HUES48 (cell line): ENCODE results near the gene ADD2.
A peak's percentile ranks its signal among the peaks of the same experiment; 100 is the strongest.

ENCODE experiments used
- H3K27ac ChIP-seq: one replicate; pipeline ENCODE4 v1.7.0; 2013; ENCODE audit warnings: low read depth, low read length, inconsistent platforms
- H3K27me3 ChIP-seq: 2 replicates; pipeline ENCODE4 v1.6.1; 2013; ENCODE audit warnings: mild to moderate bottlenecking, low read length; ENCODE audit not compliant: control insufficient read depth, insufficient read depth
- H3K36me3 ChIP-seq: 2 replicates; pipeline ENCODE4 v1.6.1; 2013; ENCODE audit warnings: low read length; ENCODE audit not compliant: control insufficient read depth, insufficient read depth
- H3K4me1 ChIP-seq: 2 replicates; pipeline ENCODE4 v1.6.1; 2013; ENCODE audit warnings: mild to moderate bottlenecking, low read length; ENCODE audit not compliant: control insufficient read depth, insufficient read depth
- H3K4me3 ChIP-seq: 2 replicates; pipeline ENCODE4 v1.5.1; 2013; ENCODE audit warnings: mild to moderate bottlenecking, low read depth, low read length
- H3K9ac ChIP-seq: 2 replicates; pipeline ENCODE4 v1.6.1; 2013; ENCODE audit warnings: mild to moderate bottlenecking, low read depth, low read length, moderate library complexity
- H3K9me3 ChIP-seq: 2 replicates; pipeline ENCODE4 v1.6.1; 2013; ENCODE audit warnings: low read length; ENCODE audit not compliant: control insufficient read depth, insufficient read depth

Gene ADD2

GRCh38 chr2:70733646-70734180 lies 34.3 kb downstream of the ADD2 start:
- Histone ChIP-seq H3K9me3 (no peaks in the 10 kb centered on the region), H3K27me3 (no peaks in the 10 kb centered on the region), H3K4me1 (peaks cover 72% of the 10 kb centered on the region), H3K27ac (peak overlapping the region; percentile 87), H3K4me3 (peak overlapping the region; percentile 43), H3K36me3 (no peaks in the 10 kb centered on the region), H3K9ac (0 out of 2 replicates have a peak overlapping the region, but pooled peaks have one; percentile 13)

GRCh38 chr2:70732766-70733645 lies 35.0 kb downstream of the ADD2 start:
- peak overlapping the region; percentile 13; the same call in 1 of the 2 replicates for H3K9ac ChIP-seq
- H3K36me3 ChIP-seq = no peaks in the 10 kb centered on the region
- H3K4me1 ChIP-seq = peaks cover 79% of the 10 kb centered on the region
- peak overlapping the region; percentile 87 for H3K27ac ChIP-seq
- no peaks in the 10 kb centered on the region for H3K27me3 ChIP-seq
- peak overlapping the region; percentile 43 for H3K4me3 ChIP-seq
- H3K9me3 ChIP-seq = no peaks in the 10 kb centered on the region

GRCh38 chr2:70730730-70731129 lies 37.3 kb downstream of the ADD2 start:
- H3K9ac ChIP-seq = no peak overlapping the region
- H3K36me3 ChIP-seq = no peaks in the 10 kb centered on the region
- no peak overlapping the region for H3K27ac ChIP-seq
- H3K27me3 ChIP-seq = no peaks in the 10 kb centered on the region
- H3K4me1 ChIP-seq = peaks cover 72% of the 10 kb centered on the region
- no peaks in the 10 kb centered on the region for H3K9me3 ChIP-seq
- no peak overlapping the region for H3K4me3 ChIP-seq

- H3K36me3 ChIP-seq = no peaks in the 10 kb centered on the region
These were observed 38.4 kb downstream of the ADD2 start for GRCh38 chr2:70729647-70730046.

GRCh38 chr2:70728128-70728527 lies 39.9 kb downstream of the ADD2 start:
- no peaks in the 10 kb centered on the region for H3K9me3 ChIP-seq
- H3K4me1 ChIP-seq = peaks cover 48% of the 10 kb centered on the region
- no peak overlapping the region for H3K9ac ChIP-seq
- no peak overlapping the region for H3K4me3 ChIP-seq
- peak overlapping the region; percentile 72 for H3K27ac ChIP-seq
- H3K36me3 ChIP-seq = no peaks in the 10 kb centered on the region
- H3K27me3 ChIP-seq = no peaks in the 10 kb centered on the region

More at GRCh38 chr2:70729647-70730046, 38.4 kb downstream of the ADD2 start:
- H3K4me1 ChIP-seq = peaks cover 63% of the 10 kb centered on the region
- H3K27me3 ChIP-seq = no peaks in the 10 kb centered on the region
- H3K4me3 ChIP-seq = no peak overlapping the region
- no peak overlapping the region for H3K9ac ChIP-seq
- H3K9me3 ChIP-seq = no peaks in the 10 kb centered on the region
- H3K27ac ChIP-seq = no peak overlapping the region

- no peaks in the 10 kb centered on the region for H3K27me3 ChIP-seq
- H3K9ac ChIP-seq = no peak overlapping the region
- H3K36me3 ChIP-seq = no peaks in the 10 kb centered on the region
- no peaks in the 10 kb centered on the region for H3K9me3 ChIP-seq
- peaks cover 38% of the 10 kb centered on the region for H3K4me1 ChIP-seq
- H3K4me3 ChIP-seq = no peak overlapping the region
- H3K27ac ChIP-seq = no peak overlapping the region
These were observed 40.9 kb downstream of the ADD2 start for GRCh38 chr2:70726947-70727725.

- no peaks in the 10 kb centered on the region for H3K27me3 ChIP-seq
- no peaks in the 10 kb centered on the region for H3K36me3 ChIP-seq
- peaks cover 27% of the 10 kb centered on the region for H3K4me1 ChIP-seq
- no peaks in the 10 kb centered on the region for H3K9me3 ChIP-seq
- H3K9ac ChIP-seq = no peak overlapping the region
- H3K4me3 ChIP-seq = no peak overlapping the region
- H3K27ac ChIP-seq = no peak overlapping the region
These were observed 42.5 kb downstream of the ADD2 start for GRCh38 chr2:70725505-70725904.

GRCh38 chr2:70724366-70724765 lies 43.6 kb downstream of the ADD2 start:
- Histone ChIP-seq H3K4me3 (no peak overlapping the region), H3K27me3 (no peaks in the 10 kb centered on the region), H3K9me3 (no peaks in the 10 kb centered on the region), H3K27ac (no peak overlapping the region), H3K4me1 (peaks cover 16% of the 10 kb centered on the region), H3K36me3 (no peaks in the 10 kb centered on the region), H3K9ac (no peak overlapping the region)

- Histone ChIP-seq H3K4me1 (peaks cover 6% of the 10 kb centered on the region), H3K9me3 (no peaks in the 10 kb centered on the region), H3K27me3 (no peaks in the 10 kb centered on the region), H3K4me3 (no peak overlapping the region), H3K9ac (no peak overlapping the region), H3K27ac (no peak overlapping the region), H3K36me3 (no peaks in the 10 kb centered on the region)
These were observed 44.6 kb downstream of the ADD2 start for GRCh38 chr2:70723286-70723885.

- Histone ChIP-seq H3K4me3 (no peak overlapping the region), H3K27me3 (no peaks in the 10 kb centered on the region), H3K9ac (no peak overlapping the region), H3K4me1 (peaks cover 20% of the 10 kb centered on the region), H3K36me3 (no peaks in the 10 kb centered on the region), H3K27ac (no peak overlapping the region), H3K9me3 (no peaks in the 10 kb centered on the region)
These were observed 47.9 kb downstream of the ADD2 start for GRCh38 chr2:70720124-70720523.
